SK-N-SH treated with all-trans-retinoic acid at 6 μM for 48 hours (cell line): ENCODE data around the gene BATF2.

ENCODE experiments used
- ATAC-seq: fragments of 200-7000 bp; cut with Tn5 transposase; 3 replicates; pipeline ENCODE4 v1.9.1; 2020; ENCODE audit warnings: mild to moderate bottlenecking, moderate library complexity
- ARNTL ChIP-seq: fragments of 450-650 bp; formaldehyde crosslinking; IDR thresholded peaks from 2 replicates; pipeline ENCODE4 v1.5.0; 2020; ENCODE audit warnings: low read depth, mild to moderate bottlenecking, moderate library complexity, borderline replicate concordance
- BACH2 ChIP-seq: fragments of 250-450 bp; sonication (Bioruptor Pico); IDR thresholded peaks from 2 replicates; pipeline ENCODE4 v1.9.0; 2021; ENCODE audit warnings: mild to moderate bottlenecking, borderline replicate concordance
- CREB5 ChIP-seq: fragments of 250-450 bp; sonication (Bioruptor Pico); IDR thresholded peaks from 2 replicates; pipeline ENCODE4 v1.5.1; 2020; ENCODE audit warnings: low read depth, mild to moderate bottlenecking, moderate library complexity
- CSRNP3 ChIP-seq: fragments of 250-450 bp; sonication (Bioruptor Pico); IDR thresholded peaks from 2 replicates; pipeline ENCODE4 v1.5.1; 2021; ENCODE audit warnings: mild to moderate bottlenecking, moderate library complexity
- GLIS3 ChIP-seq: fragments of 250-450 bp; sonication (Bioruptor Pico); IDR thresholded peaks from 2 replicates; pipeline ENCODE4 v1.5.0; 2020; ENCODE audit warnings: mild to moderate bottlenecking, moderate library complexity
- ISL1 ChIP-seq: fragments of 250-450 bp; sonication (Bioruptor Pico); IDR thresholded peaks from 2 replicates; pipeline ENCODE4 v2.1.2; 2022; ENCODE audit warnings: mild to moderate bottlenecking, moderate library complexity
- PATZ1 ChIP-seq: fragments of 250-450 bp; sonication (Bioruptor Pico); IDR thresholded peaks from 2 replicates; pipeline ENCODE4 v1.8.0; 2020; ENCODE audit warnings: mild to moderate bottlenecking, moderate library complexity, borderline replicate concordance
- POU6F1 ChIP-seq: fragments of 250-450 bp; sonication (Bioruptor Pico); IDR thresholded peaks from 2 replicates; pipeline ENCODE4 v1.8.0; 2021; ENCODE audit warnings: low read depth, mild to moderate bottlenecking, moderate library complexity, borderline replicate concordance
- PPARA ChIP-seq: fragments of 250-450 bp; sonication (Bioruptor Pico); IDR thresholded peaks from 2 replicates; pipeline ENCODE4 v1.5.0; 2020; ENCODE audit warnings: mild to moderate bottlenecking, borderline replicate concordance
- RARB ChIP-seq: fragments of 250-450 bp; sonication (Bioruptor Pico); IDR thresholded peaks from 2 replicates; pipeline ENCODE4 v1.8.0; 2021; ENCODE audit warnings: mild to moderate bottlenecking, moderate library complexity
- SNAI2 ChIP-seq: fragments of 250-450 bp; sonication (Bioruptor Pico); IDR thresholded peaks from 2 replicates; pipeline ENCODE4 v1.5.0; 2020; ENCODE audit warnings: mild to moderate bottlenecking, moderate library complexity
- TOX ChIP-seq: fragments of 250-450 bp; sonication (Bioruptor Pico); IDR thresholded peaks from 2 replicates; pipeline ENCODE4 v1.8.0; 2021; ENCODE audit warnings: mild to moderate bottlenecking, moderate library complexity, borderline replicate concordance
- TSHZ2 ChIP-seq: fragments of 250-450 bp; sonication (Bioruptor Pico); IDR thresholded peaks from 2 replicates; pipeline ENCODE4 v1.5.0; 2020; ENCODE audit warnings: mild to moderate bottlenecking, moderate library complexity
- ZC3H10 ChIP-seq: fragments of 250-450 bp; sonication (Bioruptor Pico); IDR thresholded peaks from 2 replicates; pipeline ENCODE4 v1.5.1; 2021; ENCODE audit warnings: mild to moderate bottlenecking, moderate library complexity
- ZFP3 ChIP-seq: fragments of 250-450 bp; sonication (Bioruptor Pico); IDR thresholded peaks from 2 replicates; pipeline ENCODE4 v1.5.0; 2020; ENCODE audit warnings: mild to moderate bottlenecking, moderate library complexity
- ZFP30 ChIP-seq: fragments of 450-650 bp; formaldehyde crosslinking; IDR thresholded peaks from 2 replicates; pipeline ENCODE4 v1.5.0; 2022; ENCODE audit warnings: mild to moderate bottlenecking, moderate library complexity
- ZNF565 ChIP-seq: fragments of 450-650 bp; formaldehyde crosslinking; conservative IDR thresholded peaks from 2 replicates; pipeline ENCODE4 v1.5.0; 2020; ENCODE audit warnings: low read depth, mild to moderate bottlenecking, moderate library complexity
- ZNF70 ChIP-seq: fragments of 450-650 bp; formaldehyde crosslinking; IDR thresholded peaks from 2 replicates; pipeline ENCODE4 v1.5.0; 2020; ENCODE audit warnings: mild to moderate bottlenecking, moderate library complexity
- ZNF8 ChIP-seq: fragments of 450-650 bp; formaldehyde crosslinking; IDR thresholded peaks from 2 replicates; pipeline ENCODE4 v1.5.0; 2020; ENCODE audit warnings: mild to moderate bottlenecking, moderate library complexity

Gene BATF2

GRCh38 chr11:64970731-64971151 is 26.0 kb downstream of the BATF2 start (continued):
- TF ChIP-seq CREB5 (CRISPR knock-in tag) = no peak
- TF ChIP-seq ZNF8 (CRISPR knock-in tag) = no peak
- TF ChIP-seq ZFP3 (CRISPR knock-in tag) = no peak
- no peak for TF ChIP-seq BACH2 (CRISPR knock-in tag)
- TF ChIP-seq TSHZ2 (CRISPR knock-in tag) = no peak
- no peak for TF ChIP-seq ZC3H10 (CRISPR knock-in tag)
- TF ChIP-seq ISL1 (CRISPR knock-in tag) = no peak
- TF ChIP-seq PPARA (CRISPR knock-in tag) = no peak
- TF ChIP-seq TOX (CRISPR knock-in tag) = no peak

GRCh38 chr11:64969209-64969608 is 27.6 kb downstream of the BATF2 start:
- ATAC-seq = peak; percentile 57; the same call in 2 of the 3 replicates
- no peak for TF ChIP-seq TOX (CRISPR knock-in tag)
- no peak for TF ChIP-seq CREB5 (CRISPR knock-in tag)
- no peak for TF ChIP-seq POU6F1 (CRISPR knock-in tag)
- no peak for TF ChIP-seq ARNTL (CRISPR knock-in tag)
- no peak for TF ChIP-seq ZC3H10 (CRISPR knock-in tag)
- no peak for TF ChIP-seq PATZ1 (CRISPR knock-in tag)
- TF ChIP-seq RARB (CRISPR knock-in tag) = no peak
- TF ChIP-seq ZNF565 (CRISPR knock-in tag) = no peak
- no peak for TF ChIP-seq ISL1 (CRISPR knock-in tag)
- TF ChIP-seq CSRNP3 (CRISPR knock-in tag) = no peak
- TF ChIP-seq GLIS3 (CRISPR knock-in tag) = no peak
- TF ChIP-seq ZFP30 (CRISPR knock-in tag) = no peak
- TF ChIP-seq BACH2 (CRISPR knock-in tag) = no peak
- TF ChIP-seq ZFP3 (CRISPR knock-in tag) = no peak
- TF ChIP-seq SNAI2 = no peak
- TF ChIP-seq ZNF70 (CRISPR knock-in tag) = no peak

- no peak for TF ChIP-seq PPARA (CRISPR knock-in tag)
- TF ChIP-seq TSHZ2 (CRISPR knock-in tag) = no peak
- no peak for ATAC-seq
Measured at GRCh38 chr11:64967375-64967774, 29.4 kb downstream of the BATF2 start.
